Measurements from ENCODE around the gene CTNNA2.

The CTNNA2 gene

GRCh38 chr2:80476535-80477117 lies 963.8 kb downstream of the CTNNA2 start:
- ATAC-seq, result peak; percentile 70
- no peak for TF ChIP-seq ARNTL (CRISPR knock-in tag; IDR thresholded peaks at IDR 0.05; ENCODE audit: borderline replicate concordance, low read depth)
- no peak for TF ChIP-seq TOX (CRISPR knock-in tag; IDR thresholded peaks at IDR 0.05; ENCODE audit: borderline replicate concordance)
- TF ChIP-seq PATZ1 (CRISPR knock-in tag; IDR thresholded peaks at IDR 0.05; ENCODE audit: borderline replicate concordance), result no peak
- no peak for TF ChIP-seq TSHZ2 (CRISPR knock-in tag; IDR thresholded peaks at IDR 0.05)
- no peak for TF ChIP-seq ZFP3 (CRISPR knock-in tag; IDR thresholded peaks at IDR 0.05)
- no peak for TF ChIP-seq GLIS3 (CRISPR knock-in tag; IDR thresholded peaks at IDR 0.05)
- TF ChIP-seq ISL1 (CRISPR knock-in tag; IDR thresholded peaks at IDR 0.05), result no peak
- no peak for TF ChIP-seq CSRNP3 (CRISPR knock-in tag; IDR thresholded peaks at IDR 0.05)

- ATAC-seq, result peak; percentile 32; the same call in 2 of the 3 replicates
- no peak for TF ChIP-seq ESRRG (CRISPR knock-in tag; IDR thresholded peaks at IDR 0.05)
- TF ChIP-seq SNAI2 (CRISPR knock-in tag; IDR thresholded peaks at IDR 0.05), result no peak
- no peak for TF ChIP-seq ZFP30 (CRISPR knock-in tag; IDR thresholded peaks at IDR 0.05)
- no peak for TF ChIP-seq PPARA (CRISPR knock-in tag; IDR thresholded peaks at IDR 0.05; ENCODE audit: borderline replicate concordance)
- no peak for TF ChIP-seq TOX (CRISPR knock-in tag; IDR thresholded peaks at IDR 0.05; ENCODE audit: borderline replicate concordance)
- no peak for TF ChIP-seq TCF4 (CRISPR knock-in tag; IDR thresholded peaks at IDR 0.05; ENCODE audit: borderline replicate concordance)
- TF ChIP-seq CSRNP3 (CRISPR knock-in tag; IDR thresholded peaks at IDR 0.05), result no peak
- TF ChIP-seq ZC3H10 (CRISPR knock-in tag; IDR thresholded peaks at IDR 0.05), result no peak
- no peak for TF ChIP-seq CREB5 (CRISPR knock-in tag; IDR thresholded peaks at IDR 0.05; ENCODE audit: low read depth)
- TF ChIP-seq ARNTL (CRISPR knock-in tag; IDR thresholded peaks at IDR 0.05; ENCODE audit: borderline replicate concordance, low read depth), result no peak
- TF ChIP-seq ZNF70 (CRISPR knock-in tag; IDR thresholded peaks at IDR 0.05), result no peak
- no peak for TF ChIP-seq ZNF8 (CRISPR knock-in tag; IDR thresholded peaks at IDR 0.05)
These were observed 969.4 kb downstream of the CTNNA2 start for GRCh38 chr2:80482276-80482675.

GRCh38 chr2:80489717-80490116 lies 976.9 kb downstream of the CTNNA2 start:
- ATAC-seq, result peak; percentile 86
- TF ChIP-seq ZC3H10 (CRISPR knock-in tag; IDR thresholded peaks at IDR 0.05) (peak; percentile 44; the same call in 1 of the 2 replicates), PPARA (CRISPR knock-in tag; IDR thresholded peaks at IDR 0.05; ENCODE audit: borderline replicate concordance) (no peak), ISL1 (CRISPR knock-in tag; IDR thresholded peaks at IDR 0.05) (peak; percentile 72), POU6F1 (CRISPR knock-in tag; IDR thresholded peaks at IDR 0.05; ENCODE audit: borderline replicate concordance, low read depth) (no peak)
